Loucy (cell line): ENCODE data around the gene SYNGR2.
A peak's percentile ranks its signal among the peaks of the same experiment; 100 is the strongest.

Experiments used
- H2AFZ ChIP-seq: fragments of 200-600 bp; sonication (generic); 2 replicates; pipeline ENCODE4 v1.6.0; 2016; ENCODE audit warnings: antibody characterized with exemption, mild to moderate bottlenecking, low read length, moderate library complexity
- H3F3A ChIP-seq: fragments of 200-600 bp; 2 replicates; pipeline ENCODE4 v1.6.0; 2016; ENCODE audit warnings: antibody characterized with exemption, low read depth, mild to moderate bottlenecking
- H3K27me3 ChIP-seq: fragments of 200-600 bp; sonication (generic); 2 replicates; pipeline ENCODE4 v1.6.1; 2014; ENCODE audit warnings: low read length, mild to moderate bottlenecking; ENCODE audit not compliant: insufficient read depth, poor library complexity, severe bottlenecking
- H3K36me3 ChIP-seq: fragments of 200-600 bp; sonication (generic); 2 replicates; pipeline ENCODE4 v1.6.1; 2016; ENCODE audit warnings: low read length; ENCODE audit not compliant: insufficient read depth
- H3K4me1 ChIP-seq: fragments of 200-600 bp; sonication (generic); 2 replicates; pipeline ENCODE4 v1.5.1; 2014; ENCODE audit warnings: low read length, mild to moderate bottlenecking; ENCODE audit not compliant: insufficient read depth, poor library complexity, severe bottlenecking
- H3K4me2 ChIP-seq: fragments of 200-600 bp; sonication (generic); 2 replicates; pipeline ENCODE4 v1.6.0; 2014; ENCODE audit warnings: antibody characterized with exemption, low read length, low read depth, mild to moderate bottlenecking; ENCODE audit not compliant: poor library complexity, severe bottlenecking
- H3K4me3 ChIP-seq: fragments of 200-600 bp; sonication (generic); 2 replicates; pipeline ENCODE4 v1.5.1; 2014; ENCODE audit warnings: low read length, mild to moderate bottlenecking, mixed read lengths; ENCODE audit not compliant: poor library complexity, severe bottlenecking
- H3K79me2 ChIP-seq: fragments of 200-600 bp; sonication (generic); 2 replicates; pipeline ENCODE4 v1.6.1; 2014; ENCODE audit warnings: low read length; ENCODE audit not compliant: insufficient read depth
- H3K9ac ChIP-seq: fragments of 200-600 bp; sonication (generic); 2 replicates; pipeline ENCODE4 v1.6.0; 2014; ENCODE audit warnings: mild to moderate bottlenecking, low read depth, low read length, moderate library complexity; ENCODE audit not compliant: poor library complexity, severe bottlenecking
- H3K9me2 ChIP-seq: fragments of 200-600 bp; sonication (generic); replicated peaks from 2 replicates; pipeline ENCODE4 v1.6.1; 2016; ENCODE audit warnings: low read depth, low read length, mixed read lengths
- H3K9me3 ChIP-seq: fragments of 200-600 bp; sonication (generic); 2 replicates; pipeline ENCODE4 v1.6.1; 2014; ENCODE audit warnings: mild to moderate bottlenecking, antibody characterized with exemption, low read length, low read depth; ENCODE audit not compliant: insufficient read depth
- H4K20me1 ChIP-seq: fragments of 200-600 bp; sonication (generic); 2 replicates; pipeline ENCODE4 v1.6.0; 2014; ENCODE audit warnings: antibody characterized with exemption, low read length, mild to moderate bottlenecking; ENCODE audit not compliant: insufficient read depth, poor library complexity, severe bottlenecking
- CTCF ChIP-seq: fragments of 200-600 bp; sonication (generic); conservative IDR thresholded peaks from 2 replicates; pipeline ENCODE4 v1.5.1; 2014; ENCODE audit warnings: mild to moderate bottlenecking, antibody characterized with exemption, low read length
- EZH2phosphoT487 ChIP-seq: fragments of 200-600 bp; IDR thresholded peaks from 2 replicates; pipeline ENCODE4 v1.6.1; 2018; ENCODE audit warnings: antibody characterized with exemption, mild to moderate bottlenecking, moderate library complexity, borderline replicate concordance

SYNGR2 gene

GRCh38 chr17:78174870-78175642, 6.7 kb downstream of the SYNGR2 start:
- H3K9me2 ChIP-seq: no peaks in the 10 kb centered on the region
- no peak overlapping the region for H3K9ac ChIP-seq
- no peak overlapping the region for H2AFZ ChIP-seq
- no peak overlapping the region for H3K4me2 ChIP-seq
- no peaks in the 10 kb centered on the region for H3K79me2 ChIP-seq
- H3K4me1 ChIP-seq: peaks cover 4% of the 10 kb centered on the region
- H4K20me1 ChIP-seq: peaks cover 2% of the 10 kb centered on the region
- TF ChIP-seq EZH2phosphoT487: no peak
- TF ChIP-seq CTCF: peak; percentile 17; the same call in 1 of the 2 replicates
- peaks cover 26% of the 10 kb centered on the region; the same call in 1 of the 2 replicates for H3K36me3 ChIP-seq
- no peaks in the 10 kb centered on the region for H3K27me3 ChIP-seq
- H3K9me3 ChIP-seq: no peaks in the 10 kb centered on the region
- H3K4me3 ChIP-seq: no peak overlapping the region
- no peaks in the 10 kb centered on the region for H3F3A ChIP-seq

GRCh38 chr17:78175643-78175981, 7.2 kb downstream of the SYNGR2 start:
- Histone ChIP-seq H3K9me2 (no peaks in the 10 kb centered on the region), H3K36me3 (peaks cover 32% of the 10 kb centered on the region; the same call in 1 of the 2 replicates), H3K4me1 (peaks cover 7% of the 10 kb centered on the region), H3K4me3 (no peak overlapping the region), H3K27me3 (no peaks in the 10 kb centered on the region), H3K9me3 (no peaks in the 10 kb centered on the region), H3K79me2 (no peaks in the 10 kb centered on the region), H3K9ac (no peak overlapping the region), H2AFZ (no peak overlapping the region), H3F3A (no peaks in the 10 kb centered on the region), H4K20me1 (no peaks in the 10 kb centered on the region), H3K4me2 (no peak overlapping the region)
- TF ChIP-seq CTCF (no peak), EZH2phosphoT487 (no peak)

GRCh38 chr17:78176548-78177025, 8.2 kb downstream of the SYNGR2 start:
- no peaks in the 10 kb centered on the region for H3K9me3 ChIP-seq
- peaks cover 35% of the 10 kb centered on the region; the same call in 1 of the 2 replicates for H3K36me3 ChIP-seq
- H3F3A ChIP-seq: no peaks in the 10 kb centered on the region
- H2AFZ ChIP-seq: no peak overlapping the region
- no peak overlapping the region for H3K4me2 ChIP-seq
- H3K9me2 ChIP-seq: no peaks in the 10 kb centered on the region
- TF ChIP-seq EZH2phosphoT487: no peak
- peak; percentile 76 for TF ChIP-seq CTCF
- H3K4me3 ChIP-seq: no peak overlapping the region
- peaks cover 1% of the 10 kb centered on the region; the same call in 1 of the 2 replicates for H3K79me2 ChIP-seq
- H4K20me1 ChIP-seq: no peaks in the 10 kb centered on the region
- peaks cover 7% of the 10 kb centered on the region for H3K4me1 ChIP-seq
- H3K9ac ChIP-seq: no peak overlapping the region
- no peaks in the 10 kb centered on the region for H3K27me3 ChIP-seq
